H9 (cell line): ENCODE results near the gene TTC23. TPM values are rescaled to one million over a fixed set of nuclear protein-coding genes. Genes with fewer than 3 reads are reported as not detected.

ENCODE experiments used
- DNase-seq: peaks from one replicate; pipeline ENCODE4 v3.0.0-alpha.2; 2017
- H2AFZ ChIP-seq: one replicate; pipeline ENCODE4 v1.6.1; 2013; ENCODE audit warnings: mild to moderate bottlenecking, low read length, control low read depth, moderate library complexity
- H2AK5ac ChIP-seq: 2 replicates; pipeline ENCODE4 v1.6.1; 2013; ENCODE audit warnings: low read length, control low read depth, mixed read lengths; ENCODE audit not compliant: insufficient read length
- H2BK120ac ChIP-seq: one replicate; pipeline ENCODE4 v1.6.1; 2013; ENCODE audit warnings: low read depth, mild to moderate bottlenecking, low read length, control low read depth, inconsistent platforms; ENCODE audit not compliant: poor library complexity, severe bottlenecking
- H2BK12ac ChIP-seq: 2 replicates; pipeline ENCODE4 v1.6.1; 2013; ENCODE audit warnings: low read length, control low read depth, mixed read lengths, low read depth; ENCODE audit not compliant: insufficient read length
- H2BK15ac ChIP-seq: 2 replicates; pipeline ENCODE4 v1.6.1; 2013; ENCODE audit warnings: low read depth, low read length, control low read depth
- H2BK20ac ChIP-seq: one replicate; pipeline ENCODE4 v1.6.1; 2013; ENCODE audit warnings: low read depth, mild to moderate bottlenecking, low read length, control low read depth, inconsistent platforms; ENCODE audit not compliant: poor library complexity, severe bottlenecking
- H2BK5ac ChIP-seq: 2 replicates; pipeline ENCODE4 v1.6.1; 2013; ENCODE audit warnings: low read length, control low read depth, mixed read lengths; ENCODE audit not compliant: insufficient read length
- H3K14ac ChIP-seq: 2 replicates; pipeline ENCODE4 v1.6.1; 2013; ENCODE audit warnings: low read length, control low read depth; ENCODE audit not compliant: insufficient read depth
- H3K18ac ChIP-seq: 2 replicates; pipeline ENCODE4 v1.6.1; 2013; ENCODE audit warnings: low read depth, mild to moderate bottlenecking, mixed read lengths, low read length, control low read depth; ENCODE audit not compliant: insufficient read length
- H3K23ac ChIP-seq: 2 replicates; pipeline ENCODE4 v1.6.1; 2013; ENCODE audit warnings: low read length, control low read depth, mixed read lengths, low read depth; ENCODE audit not compliant: insufficient read length
- H3K23me2 ChIP-seq: 2 replicates; pipeline ENCODE4 v1.6.1; 2013; ENCODE audit warnings: low read depth, mild to moderate bottlenecking, mixed read lengths, low read length, control low read depth; ENCODE audit not compliant: insufficient read length, poor library complexity, severe bottlenecking
- H3K27ac ChIP-seq: 2 replicates; pipeline ENCODE4 v1.5.1; 2013; ENCODE audit warnings: low read length, control low read depth, mixed read lengths, low read depth; ENCODE audit not compliant: insufficient read length
- H3K27me3 ChIP-seq: 2 replicates; pipeline ENCODE4 v1.6.1; 2013; ENCODE audit warnings: low read length, control low read depth, inconsistent platforms; ENCODE audit not compliant: insufficient read depth
- H3K4ac ChIP-seq: 2 replicates; pipeline ENCODE4 v1.6.1; 2013; ENCODE audit warnings: low read depth, mild to moderate bottlenecking, control low read depth, inconsistent platforms, low read length, moderate library complexity
- H3K4me1 ChIP-seq: 2 replicates; pipeline ENCODE4 v1.6.1; 2013; ENCODE audit warnings: low read length, control low read depth, inconsistent platforms; ENCODE audit not compliant: insufficient read depth
- H3K4me2 ChIP-seq: 2 replicates; pipeline ENCODE4 v1.6.1; 2013; ENCODE audit warnings: low read length, control low read depth, mixed read lengths; ENCODE audit not compliant: insufficient read length, insufficient read depth
- H3K56ac ChIP-seq: 2 replicates; pipeline ENCODE4 v1.6.1; 2013; ENCODE audit warnings: low read depth, mild to moderate bottlenecking, mixed read lengths, low read length, control low read depth; ENCODE audit not compliant: insufficient read length
- H3K79me1 ChIP-seq: 2 replicates; pipeline ENCODE4 v1.6.1; 2013; ENCODE audit warnings: low read depth, mild to moderate bottlenecking, moderate library complexity, low read length, control low read depth, inconsistent platforms; ENCODE audit not compliant: insufficient read depth, poor library complexity, severe bottlenecking
- H3K79me2 ChIP-seq: 2 replicates; pipeline ENCODE4 v1.6.1; 2013; ENCODE audit warnings: low read length, control low read depth, inconsistent platforms; ENCODE audit not compliant: insufficient read depth
- H3K9ac ChIP-seq: 2 replicates; pipeline ENCODE4 v1.6.1; 2013; ENCODE audit warnings: low read length, control low read depth, mixed read lengths; ENCODE audit not compliant: insufficient read length; ENCODE audit errors: extremely low read depth
- H3K9me3 ChIP-seq: one replicate; pipeline ENCODE4 v1.6.1; 2013; ENCODE audit warnings: low read depth, low read length, inconsistent platforms; ENCODE audit not compliant: control insufficient read depth
- H3T11ph ChIP-seq: one replicate; pipeline ENCODE4 v1.6.1; 2013; ENCODE audit warnings: mild to moderate bottlenecking, low read length, control low read depth, inconsistent platforms
- H4K20me1 ChIP-seq: one replicate; pipeline ENCODE4 v1.6.1; 2013; ENCODE audit not compliant: control insufficient read depth, insufficient read length, insufficient read depth
- H4K5ac ChIP-seq: 2 replicates; pipeline ENCODE4 v1.6.1; 2013; ENCODE audit warnings: low read depth, mild to moderate bottlenecking, mixed read lengths, low read length, control low read depth; ENCODE audit not compliant: insufficient read length
- H4K8ac ChIP-seq: replicated peaks from 2 replicates; pipeline ENCODE4 v1.6.1; 2013; ENCODE audit warnings: low read length, control low read depth, mixed read lengths, low read depth; ENCODE audit not compliant: insufficient read length
- H4K91ac ChIP-seq: 2 replicates; pipeline ENCODE4 v1.6.1; 2013; ENCODE audit warnings: low read depth, mild to moderate bottlenecking, moderate library complexity, mixed read lengths, low read length, control low read depth; ENCODE audit not compliant: insufficient read length
- H3K27ac Mint-ChIP-seq, 3 experiments: 2 replicates in 2 of 3; 3 replicates in 1 of 3; pipeline ENCODE4 v1.8.0; 2020 to 2021; ENCODE audit warnings: mixed read lengths in 3 of 3, mild to moderate bottlenecking in 1 of 3, moderate library complexity in 1 of 3
- H3K27me3 Mint-ChIP-seq: 2 replicates; pipeline ENCODE4 v1.8.0; 2021; ENCODE audit warnings: low read depth, mild to moderate bottlenecking, moderate library complexity, mixed read lengths
- H3K36me3 Mint-ChIP-seq, 3 experiments: 2 replicates in 2 of 3; 3 replicates in 1 of 3; pipeline ENCODE4 v1.8.0; 2020 to 2021; ENCODE audit warnings: low read depth in 3 of 3, mixed read lengths in 3 of 3; ENCODE audit not compliant: insufficient read depth in 1 of 3
- H3K4me1 Mint-ChIP-seq, 2 experiments: 2 replicates each; pipeline ENCODE4 v1.8.0; 2020; ENCODE audit warnings: mixed read lengths in 2 of 2
- H3K4me3 Mint-ChIP-seq, 2 experiments: 2 replicates in 1 of 2; 3 replicates in 1 of 2; pipeline ENCODE4 v1.8.0; 2020 to 2021; ENCODE audit warnings: mild to moderate bottlenecking in 2 of 2, mixed read lengths in 2 of 2, moderate library complexity in 1 of 2
- H3K9me3 Mint-ChIP-seq, 2 experiments: 2 replicates in 1 of 2; 3 replicates in 1 of 2; pipeline ENCODE4 v1.8.0; 2020; ENCODE audit warnings: mild to moderate bottlenecking in 2 of 2, mixed read lengths in 2 of 2, moderate library complexity in 1 of 2
- CTCF ChIP-seq: fragments of 200-600 bp; sonication (generic); conservative IDR thresholded peaks from 3 replicates; pipeline ENCODE4 v1.8.0; 2021; ENCODE audit warnings: antibody characterized with exemption, mild to moderate bottlenecking
- WGBS: extraction: QIAGEN DNeasy Blood & Tissue Kit; methylation state at CpG from one replicate; pipeline ENCODE4 v1.1.7; 2013; ENCODE audit warnings: missing lambda C conversion rate, low lambda C conversion rate, mixed read lengths; ENCODE audit not compliant: insufficient read length; ENCODE audit errors: extremely low coverage; 5-methylcytosine and 5-hydroxymethylcytosine counted together
- total RNA-seq: library from RNA; stranded (reverse); gene quantifications from 2 replicates; pipeline ENCODE4 v1.2.1, GENCODE V29; 2021

TTC23 gene
- total RNA-seq, 1 experiment from 2014 or later: 14.3 TPM

- Histone ChIP-seq H3K4me2 (peak overlapping the region; percentile 24), H3K9ac (no peak overlapping the region), H3K79me2 (no peaks in the 10 kb centered on the region), H3K14ac (no peak overlapping the region), H3K79me1 (no peaks in the 10 kb centered on the region), H3K23me2 (no peaks in the 10 kb centered on the region), H2AK5ac (no peak overlapping the region), H2BK120ac (no peak overlapping the region), H2BK12ac (no peak overlapping the region), H2BK20ac (no peak overlapping the region), H3K4me1 (peaks cover 2% of the 10 kb centered on the region; the same call in 1 of the 2 replicates), H3K23ac (no peak overlapping the region), H3K27me3 (no peaks in the 10 kb centered on the region), H4K5ac (no peak overlapping the region), H3T11ph (no peak overlapping the region), H4K20me1 (no peaks in the 10 kb centered on the region), H2AFZ (no peak overlapping the region), H3K4ac (no peak overlapping the region), H4K8ac (no peak overlapping the region), H3K56ac (no peak overlapping the region), H2BK15ac (no peak overlapping the region), H3K27ac (peak overlapping the region; percentile 85), H3K18ac (no peak overlapping the region), H3K9me3 (no peaks in the 10 kb centered on the region), H4K91ac (no peak overlapping the region), H2BK5ac (no peak overlapping the region)
- peaks cover 8 to 23% (median 11%) of the 10 kb centered on the region in 3 experiments; a peak in 6 of 7 replicates for H3K36me3 Mint-ChIP-seq
- no peak overlapping the region for H3K4me3 Mint-ChIP-seq
- H3K27me3 Mint-ChIP-seq: no peaks in the 10 kb centered on the region
- no peak for TF ChIP-seq CTCF
- peaks cover 20 to 22% of the 10 kb centered on the region in 2 experiments for H3K4me1 Mint-ChIP-seq
- DNase-seq: peak; percentile 14
- H3K27ac Mint-ChIP-seq: peak overlapping the region in 1 of 3 experiments; percentile 43; a peak in 1 of 7 replicates
- WGBS: no CpG with 5 or more reads among the region's 2 CpGs
- H3K9me3 Mint-ChIP-seq: no peaks in the 10 kb centered on the region; a peak in 1 of 5 replicates
Observed at GRCh38 chr15:99154271-99154670, 95.1 kb downstream of the TTC23 start.
